NCI-H146 (cell line): ENCODE measurements around the gene SLC25A5.
"Not testable (repeated sequence)": the region's sequence is repeated elsewhere in the genome, so short reads cannot be mapped to it uniquely, and the experiment has no call there.

ENCODE experiments used
- DNase-seq: peaks from one replicate; lab custom pipeline; 2025; lab: John Stamatoyannopoulos, UW

The SLC25A5 gene

DNA sequence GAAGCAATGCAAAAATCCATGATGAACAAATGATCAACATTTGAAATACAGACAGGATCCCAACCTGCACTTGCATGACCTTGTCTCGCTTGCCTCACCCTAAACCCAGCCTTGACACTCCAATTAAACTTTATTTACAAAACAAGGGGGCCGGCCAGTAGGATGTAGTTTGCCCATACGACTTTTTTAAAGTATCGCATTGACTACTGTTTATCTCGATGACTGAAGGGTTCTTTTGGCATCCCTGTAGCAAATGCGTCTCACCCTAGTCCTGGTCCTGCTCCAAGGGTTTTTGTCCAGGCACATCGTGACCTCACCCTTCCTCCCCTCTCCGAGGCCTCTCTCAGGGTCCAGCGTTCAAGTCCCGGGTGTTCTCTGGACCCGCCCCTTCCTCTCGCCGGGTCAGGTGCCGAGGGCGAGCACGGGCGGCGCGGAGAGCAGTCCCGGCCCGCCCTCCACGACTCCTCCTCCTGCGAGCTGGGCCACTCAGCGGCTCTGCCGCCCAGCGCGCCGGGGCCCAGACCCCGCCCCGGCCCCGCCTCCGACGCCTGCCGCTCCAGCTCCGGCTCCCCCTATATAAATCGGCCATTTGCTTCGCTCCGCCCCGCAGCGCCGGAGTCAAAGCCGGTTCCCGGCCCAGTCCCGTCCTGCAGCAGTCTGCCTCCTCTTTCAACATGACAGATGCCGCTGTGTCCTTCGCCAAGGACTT lies at the start of gene SLC25A5:
Gene SLC25A5, plus strand, starts transcription at position 603 of the 709 bp plus-strand sequence. Its CDS starts 72 bp downstream, at position 675.
- DNase-seq: peak; percentile 86

DNA sequence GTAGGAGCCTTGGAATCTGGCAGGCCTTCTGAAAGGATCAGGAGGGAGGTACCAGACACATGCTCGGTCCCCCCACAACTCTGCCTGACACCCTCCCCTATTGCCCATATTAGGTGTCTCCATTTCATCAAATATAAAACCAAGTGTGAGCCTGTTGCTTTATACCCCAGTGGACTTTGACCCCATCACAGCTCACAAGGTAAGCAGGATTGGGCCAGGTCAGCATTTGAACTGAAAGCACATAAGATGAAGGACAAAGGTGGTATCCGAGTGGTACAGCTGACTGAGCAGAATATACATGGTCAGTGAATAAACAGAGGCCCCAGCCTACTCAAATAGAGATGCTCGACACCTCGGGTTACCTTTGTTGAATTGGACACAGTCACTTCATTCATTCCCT lies 49.1 kb upstream of the SLC25A5 start:
- DNase-seq: no peak

DNA sequence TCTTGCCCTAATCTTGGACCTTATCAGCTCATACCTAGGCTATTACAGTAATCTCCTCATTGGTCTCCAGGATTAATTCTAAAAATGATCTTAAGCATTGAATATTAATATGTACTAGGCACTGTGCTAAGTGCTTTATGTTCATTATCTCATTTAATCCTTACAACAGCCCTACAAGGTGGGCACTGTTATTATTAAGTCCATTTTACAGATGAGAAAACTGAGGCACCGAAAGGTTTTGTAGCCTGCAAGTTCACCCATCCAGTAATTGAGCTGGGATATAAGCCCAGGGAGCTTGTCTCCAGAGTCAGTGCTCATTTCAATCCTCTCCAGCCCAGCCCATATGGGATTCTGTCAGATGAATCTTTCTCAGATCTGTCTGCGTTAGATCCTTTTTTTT lies 48.3 kb upstream of the SLC25A5 start:
- DNase-seq: no peak

DNA sequence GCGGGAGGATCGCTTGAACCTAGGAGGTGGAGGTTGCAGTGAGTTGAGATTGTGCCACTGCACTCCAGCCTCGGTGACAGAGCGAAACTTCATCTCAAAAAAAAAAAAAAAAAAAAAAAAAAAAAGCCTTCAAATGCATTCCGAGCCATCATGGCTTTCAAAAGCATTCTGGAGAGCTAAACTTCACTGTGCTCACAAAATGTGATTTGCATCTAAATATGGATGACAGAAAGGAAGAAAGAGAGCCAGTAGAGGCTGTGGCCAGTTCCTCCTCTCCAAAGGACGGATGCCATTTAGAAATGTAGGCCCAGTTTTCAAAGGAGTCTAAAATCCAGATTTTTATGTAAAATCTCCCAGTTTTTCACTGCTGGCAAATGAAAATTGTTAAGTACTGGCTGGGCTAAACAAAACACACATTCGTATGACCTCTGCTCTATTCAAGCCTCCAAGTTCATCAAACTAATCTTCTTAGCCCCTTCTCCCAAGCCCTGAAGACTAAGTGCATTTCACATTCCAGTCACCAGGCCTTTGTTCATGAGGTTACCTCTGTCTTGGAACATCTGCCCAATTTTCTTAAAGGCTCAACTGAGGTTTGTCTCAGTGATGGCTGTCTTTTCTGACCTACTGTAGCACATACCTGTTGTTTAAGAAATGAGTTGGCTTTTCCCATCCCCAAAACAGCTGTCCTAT lies 47.1 kb upstream of the SLC25A5 start:
- no peak for DNase-seq

DNA sequence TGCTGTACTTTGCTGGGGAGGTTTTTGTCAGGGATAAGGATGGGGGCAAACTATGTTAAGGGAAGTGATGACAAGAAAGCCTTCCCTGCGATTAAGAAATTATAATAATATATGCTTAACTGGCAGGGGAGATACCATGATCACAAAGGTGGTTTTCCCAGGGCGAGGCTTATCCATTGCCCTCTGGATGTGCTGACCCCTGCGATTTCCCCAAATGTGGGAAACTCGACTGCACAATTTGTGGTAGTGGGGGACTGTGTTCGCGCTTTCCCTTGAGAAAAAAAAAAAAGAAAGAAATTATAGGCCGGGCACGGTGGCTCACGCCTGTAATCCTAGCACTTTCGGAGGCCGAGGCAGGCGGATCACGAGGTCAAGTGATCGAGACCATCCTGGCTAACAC lies 44.6 kb upstream of the SLC25A5 start:
- DNase-seq: no peak

DNA sequence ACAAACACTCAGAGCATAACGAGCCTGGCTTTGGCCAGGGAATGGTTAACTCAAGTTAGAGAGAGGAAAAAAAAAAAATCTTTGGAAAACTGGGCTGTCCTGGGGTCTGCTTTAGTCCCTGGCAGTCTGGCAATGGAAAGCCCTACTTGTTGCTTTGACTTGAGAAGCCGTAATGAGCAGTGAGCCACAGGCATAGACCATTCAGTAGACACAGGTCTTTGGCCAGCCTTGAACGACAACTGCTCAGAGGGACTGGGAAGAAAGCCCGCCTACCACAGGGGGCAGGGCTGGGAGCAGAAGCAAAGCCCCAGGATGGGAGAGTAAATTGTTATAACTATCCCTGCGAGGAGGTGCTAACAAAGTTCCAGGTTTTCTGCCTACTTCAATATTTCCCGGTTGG lies 43.2 kb upstream of the SLC25A5 start:
- DNase-seq: no peak

DNA sequence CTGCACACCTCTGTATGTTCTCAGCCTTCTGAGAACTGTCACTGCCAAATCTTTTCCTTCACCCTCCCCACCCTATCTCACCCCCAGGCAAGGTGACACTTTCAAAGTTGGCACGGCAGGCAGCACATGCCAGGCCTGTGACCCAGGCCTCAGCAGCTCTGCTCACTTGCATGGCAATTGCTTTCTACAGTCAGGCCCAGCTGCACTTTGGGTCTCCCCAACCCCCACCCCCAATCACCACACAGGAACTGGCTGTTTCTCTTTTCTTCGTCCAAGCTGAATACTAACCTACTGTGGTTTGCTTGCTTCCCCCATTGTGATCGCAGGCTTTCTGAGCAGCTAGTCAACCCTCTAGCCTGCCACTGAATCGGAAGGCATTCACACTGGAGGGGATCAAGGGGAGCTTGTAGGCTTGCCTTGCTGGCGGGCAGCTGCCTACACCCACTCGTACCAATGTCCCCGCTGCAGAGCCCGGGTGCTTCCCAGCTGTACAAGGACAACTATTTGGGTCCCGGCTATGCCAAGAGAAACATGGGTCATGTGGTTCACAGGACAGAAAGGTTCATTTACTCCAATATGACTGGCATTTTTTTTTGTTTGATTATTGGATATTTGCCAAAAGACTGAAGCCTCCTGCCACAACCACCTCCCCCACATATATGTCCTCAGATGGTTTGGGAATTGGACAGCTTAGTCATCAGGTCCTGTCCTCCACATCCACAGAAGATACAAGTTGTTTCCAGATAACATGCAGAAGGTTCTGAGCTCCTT lies 41.0 kb upstream of the SLC25A5 start:
- DNase-seq: no peak

DNA sequence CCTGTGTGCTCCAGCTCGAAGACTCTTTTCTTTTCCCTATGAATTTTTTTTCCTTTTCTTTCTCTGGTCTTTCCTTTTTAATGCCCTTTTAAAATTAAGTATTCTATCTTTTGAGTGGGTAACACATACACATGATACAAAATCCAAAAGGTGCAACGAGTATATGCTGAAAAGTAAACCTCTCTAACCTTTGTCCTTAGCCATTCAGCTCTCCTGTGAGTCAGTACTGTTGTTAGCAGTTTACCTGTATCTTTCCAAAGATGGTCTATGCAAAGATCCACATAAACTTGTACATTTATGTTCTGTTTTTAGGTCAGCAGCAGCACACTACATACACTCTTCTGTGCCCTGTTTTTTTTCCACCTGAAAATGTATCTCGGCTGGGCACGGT lies 40.5 kb upstream of the SLC25A5 start:
- no peak for DNase-seq

DNA sequence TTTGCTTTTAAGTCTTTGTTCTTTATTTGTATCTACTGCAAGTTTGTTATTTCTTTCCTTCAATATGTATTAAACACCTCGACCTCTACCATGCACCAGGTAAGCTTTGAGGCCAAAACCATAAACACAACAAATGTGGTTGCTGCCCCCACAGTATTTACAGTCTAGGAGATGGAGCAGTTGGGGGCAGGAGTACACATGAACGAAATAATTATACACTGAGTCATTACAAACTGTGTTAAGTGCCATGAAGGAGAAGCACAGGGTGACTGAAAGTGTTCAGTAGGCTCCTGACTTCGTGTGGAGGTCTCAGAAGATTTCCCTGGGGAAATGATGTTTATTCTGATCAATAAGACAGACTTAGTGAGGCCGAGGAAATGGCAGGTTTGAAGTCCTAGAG lies 38.8 kb upstream of the SLC25A5 start:
- DNase-seq: no peak

DNA sequence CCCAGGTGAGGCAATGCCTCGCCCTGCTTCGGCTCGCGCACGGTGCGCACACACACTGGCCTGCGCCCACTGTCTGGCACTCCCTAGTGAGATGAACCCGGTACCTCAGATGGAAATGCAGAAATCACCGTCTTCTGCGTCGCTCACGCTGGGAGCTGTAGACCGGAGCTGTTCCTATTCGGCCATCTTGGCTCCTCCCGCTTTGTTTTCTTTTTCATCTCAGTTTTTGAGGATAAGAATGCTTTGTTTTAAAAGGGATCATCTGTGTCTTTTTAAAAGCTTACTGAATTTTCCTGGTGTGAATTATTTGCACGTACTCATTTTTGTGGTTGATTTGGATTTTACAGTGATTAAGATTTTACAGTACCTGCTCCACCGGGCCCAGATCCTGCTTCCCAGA lies 26.9 kb upstream of the SLC25A5 start:
- not testable (repeated sequence) for DNase-seq

DNA sequence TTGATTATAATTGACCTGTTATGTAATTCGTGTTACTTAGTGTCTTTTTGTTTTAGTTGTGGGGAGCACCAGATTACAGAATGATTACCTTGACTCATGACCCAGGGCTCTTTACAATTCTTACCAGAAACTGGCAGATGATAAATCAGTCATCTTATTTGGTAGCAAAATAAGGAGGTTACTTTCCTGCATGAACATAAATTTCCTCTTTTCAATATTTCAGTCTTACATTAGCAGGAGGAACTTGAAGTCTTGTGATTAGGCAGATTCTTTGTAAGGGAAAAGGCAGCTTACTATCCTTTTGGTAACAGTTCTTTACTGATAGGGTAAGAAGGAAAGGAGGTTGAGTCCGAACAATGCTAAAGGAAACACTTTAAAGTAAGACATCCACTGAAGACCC lies 26.0 kb upstream of the SLC25A5 start:
- DNase-seq: no peak

DNA sequence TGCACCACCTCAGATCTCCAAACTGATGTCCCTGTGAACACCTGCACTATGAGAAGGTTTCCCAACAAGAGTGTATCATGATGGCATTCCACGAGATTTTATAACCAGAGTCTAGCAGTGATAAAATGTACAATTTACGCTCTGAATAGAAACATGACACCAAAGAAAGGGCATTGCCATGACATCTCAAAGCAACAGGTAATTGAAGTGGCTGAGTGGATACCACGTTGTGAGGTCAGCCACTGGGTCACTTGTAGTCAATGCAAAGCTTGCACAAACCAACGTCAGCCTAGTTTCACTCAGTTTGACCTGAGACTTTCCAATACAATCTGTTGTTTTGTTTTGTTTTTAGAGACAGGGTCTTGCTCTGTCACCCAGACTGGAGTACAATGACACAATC lies 15.0 kb upstream of the SLC25A5 start:
- DNase-seq: no peak

DNA sequence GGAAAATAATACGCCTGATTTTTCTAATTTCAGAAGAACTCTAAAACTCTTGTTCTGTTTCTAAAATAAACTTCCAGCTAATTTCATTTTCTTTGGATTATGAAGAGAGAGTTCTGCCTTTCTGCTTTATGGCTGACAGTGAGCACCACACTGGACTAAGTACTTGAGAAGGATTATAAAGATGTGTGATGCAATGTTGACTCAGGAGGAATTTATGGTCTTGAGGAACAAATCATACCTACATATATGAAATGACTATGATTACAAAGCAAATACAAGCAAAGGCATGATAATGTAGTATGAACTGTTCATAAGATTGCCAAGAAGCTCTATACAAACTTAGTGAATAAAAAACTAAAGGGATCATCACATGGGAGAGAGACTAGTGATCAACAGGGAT lies 13.0 kb upstream of the SLC25A5 start:
- DNase-seq: no peak

DNA sequence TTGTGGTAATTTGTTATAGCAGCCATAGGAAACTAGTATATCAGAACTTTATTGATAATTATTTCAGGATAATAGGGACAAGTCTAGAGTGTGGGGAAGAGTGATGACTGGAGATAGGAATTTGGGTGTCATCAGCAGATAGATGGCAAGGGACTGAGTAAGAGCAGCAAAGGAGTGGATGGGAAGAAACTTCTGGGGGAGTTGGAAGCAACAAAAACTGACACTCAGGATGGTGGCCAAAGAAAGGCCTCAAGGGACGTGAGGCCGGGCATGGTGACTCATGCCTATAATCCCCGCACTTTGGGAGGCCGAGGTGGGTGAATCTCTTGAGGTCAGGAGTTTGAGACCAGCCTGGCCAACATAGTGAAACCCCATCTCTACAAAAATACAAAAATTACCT lies 9.1 kb upstream of the SLC25A5 start:
- DNase-seq: no peak

DNA sequence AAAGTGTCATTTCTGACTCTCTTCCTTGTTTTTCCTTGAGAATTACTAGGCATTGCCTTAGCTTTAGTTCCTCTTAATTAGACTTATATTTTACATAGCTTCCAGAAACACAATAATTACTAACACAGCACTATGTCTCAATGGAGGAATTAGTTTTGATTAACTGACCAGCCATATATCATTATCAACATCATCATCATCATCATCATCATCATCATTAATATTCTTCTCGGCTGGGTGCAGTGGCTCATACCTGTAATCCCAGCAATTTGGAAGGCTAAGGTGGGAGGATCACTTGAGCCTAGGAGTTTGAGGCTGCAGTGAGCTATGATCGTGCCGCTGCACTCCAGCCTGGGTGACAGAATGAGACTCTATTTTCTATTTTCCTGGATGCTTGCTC lies 2.7 kb upstream of the SLC25A5 start:
- DNase-seq: no peak

DNA sequence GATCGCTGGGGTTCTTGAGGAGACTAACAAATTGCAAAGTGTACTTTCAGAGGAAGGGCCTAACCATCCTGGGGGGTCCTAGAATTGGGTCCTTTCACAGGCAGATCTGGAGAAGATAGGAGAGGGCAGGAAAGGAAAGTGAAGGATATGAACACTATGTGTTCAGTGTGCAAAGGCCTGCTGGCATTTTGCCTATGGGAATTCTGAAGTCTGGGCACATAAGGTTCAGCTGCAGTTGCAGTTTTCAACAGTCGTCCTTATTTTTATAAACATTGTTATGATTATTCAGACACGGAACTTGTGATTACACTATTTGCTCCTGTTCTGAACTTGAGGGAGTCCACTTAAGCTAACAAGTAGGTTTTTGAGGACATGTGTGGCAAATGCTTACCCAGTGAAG lies 1.3 kb upstream of the SLC25A5 start:
- no peak for DNase-seq

DNA sequence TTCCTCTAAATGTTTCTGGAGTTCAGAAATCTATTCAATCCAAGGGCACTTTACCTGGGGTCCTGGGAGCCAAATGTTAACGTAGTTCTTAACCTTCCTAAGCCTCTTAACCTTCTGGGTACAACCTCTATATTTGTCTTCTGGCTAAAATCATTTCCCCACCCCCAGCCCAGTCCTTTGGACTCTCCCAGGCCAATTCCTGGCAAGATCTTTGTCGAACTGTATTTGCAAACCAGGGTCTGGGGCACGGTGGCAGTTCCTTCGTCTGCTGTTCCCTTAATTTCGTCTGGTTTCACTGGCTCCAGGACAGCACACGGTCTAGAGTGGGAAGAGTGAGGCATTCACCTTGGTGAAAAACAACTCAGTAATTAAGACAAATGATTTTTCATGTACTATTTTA lies 811 bp upstream of the SLC25A5 start:
- no peak for DNase-seq

DNA sequence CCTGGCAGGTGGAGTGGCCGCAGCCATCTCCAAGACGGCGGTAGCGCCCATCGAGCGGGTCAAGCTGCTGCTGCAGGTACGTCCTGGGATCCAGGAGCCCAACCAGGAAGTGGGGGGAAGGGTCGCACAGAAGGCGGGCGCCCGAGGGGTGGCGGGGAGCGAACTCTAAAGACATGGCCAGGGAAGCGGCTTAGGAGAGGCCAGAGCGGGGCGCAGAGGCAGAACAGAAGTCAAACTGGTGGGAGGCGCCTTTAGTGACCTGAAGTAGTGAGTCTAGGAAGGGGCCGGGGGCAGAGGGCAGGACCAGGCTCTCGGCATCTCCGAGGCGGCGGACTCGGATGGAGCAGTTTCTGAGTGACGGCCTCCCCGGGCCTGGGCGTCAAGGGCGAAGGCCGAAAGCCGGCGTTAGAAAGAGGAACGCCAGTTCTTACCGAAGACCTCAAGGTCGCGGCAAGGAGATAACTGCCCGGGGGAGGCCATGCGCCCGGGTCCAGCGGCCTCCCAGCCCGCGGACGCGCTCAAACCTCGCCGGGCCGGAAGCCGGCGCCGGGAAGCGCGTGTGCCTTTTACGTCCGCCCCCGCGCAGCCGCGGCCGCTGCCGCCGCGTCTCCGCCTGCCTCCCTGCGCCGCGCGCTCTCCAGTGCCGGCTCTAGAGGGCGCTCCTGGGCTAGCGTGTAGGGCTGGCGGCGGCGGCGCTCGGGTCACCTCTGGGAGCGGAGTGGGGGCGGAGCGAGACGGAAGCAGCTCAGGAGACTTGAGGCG lies 488 bp downstream of the SLC25A5 start:
- peak; percentile 77 for DNase-seq

DNA sequence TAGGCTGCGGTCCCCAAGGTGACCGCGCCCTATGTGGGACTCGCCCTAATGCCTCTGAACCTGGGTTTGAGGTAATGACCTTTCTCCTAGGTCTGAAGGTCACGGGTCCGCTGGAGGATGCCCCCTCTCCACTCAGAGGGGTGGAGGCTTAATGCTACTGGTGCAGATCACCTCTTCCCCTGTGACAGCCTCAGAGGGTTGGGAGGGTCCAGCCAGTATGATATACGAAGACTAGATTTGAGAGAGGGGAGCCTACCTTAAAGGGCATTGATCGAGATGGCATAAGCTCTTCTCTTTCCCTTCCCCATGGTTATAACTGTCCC lies 1.0 kb downstream of the SLC25A5 start:
- no peak for DNase-seq

DNA sequence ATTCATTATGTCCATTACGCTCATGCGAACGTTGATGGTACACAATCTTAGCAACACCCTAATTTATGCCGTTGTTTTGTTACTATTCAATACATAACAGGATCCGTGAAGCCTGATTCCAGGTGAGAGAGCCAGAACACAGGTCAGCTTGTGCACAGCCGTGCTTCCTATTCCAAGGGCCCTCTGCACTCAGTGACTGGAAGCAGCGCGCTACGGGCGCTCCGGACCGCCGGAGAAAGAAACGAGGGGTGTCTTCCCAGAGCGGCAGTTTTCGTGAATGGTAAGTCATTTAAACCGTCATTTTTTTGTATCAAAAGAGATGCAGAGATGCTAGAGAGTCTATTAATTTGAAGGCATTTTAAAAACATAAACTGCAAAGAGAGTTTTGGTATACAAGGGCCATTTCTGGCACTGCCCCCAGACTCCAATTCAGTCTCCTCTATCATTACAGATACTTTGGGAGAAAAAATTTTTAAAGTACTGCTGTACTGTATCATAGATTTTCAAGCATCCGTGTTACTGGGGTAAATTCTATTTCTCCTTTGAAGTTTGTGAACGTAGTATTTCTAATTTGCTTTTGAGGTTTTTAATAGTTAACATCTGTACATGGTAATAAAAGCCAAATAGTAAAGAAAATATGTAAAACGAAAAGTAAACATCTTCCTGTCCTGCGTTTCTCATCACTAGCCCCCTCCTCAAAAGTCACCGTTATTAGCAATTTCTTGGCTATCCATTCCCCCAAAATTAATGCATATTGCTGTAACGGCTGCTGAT lies 6.6 kb downstream of the SLC25A5 start:
- DNase-seq: no peak

DNA sequence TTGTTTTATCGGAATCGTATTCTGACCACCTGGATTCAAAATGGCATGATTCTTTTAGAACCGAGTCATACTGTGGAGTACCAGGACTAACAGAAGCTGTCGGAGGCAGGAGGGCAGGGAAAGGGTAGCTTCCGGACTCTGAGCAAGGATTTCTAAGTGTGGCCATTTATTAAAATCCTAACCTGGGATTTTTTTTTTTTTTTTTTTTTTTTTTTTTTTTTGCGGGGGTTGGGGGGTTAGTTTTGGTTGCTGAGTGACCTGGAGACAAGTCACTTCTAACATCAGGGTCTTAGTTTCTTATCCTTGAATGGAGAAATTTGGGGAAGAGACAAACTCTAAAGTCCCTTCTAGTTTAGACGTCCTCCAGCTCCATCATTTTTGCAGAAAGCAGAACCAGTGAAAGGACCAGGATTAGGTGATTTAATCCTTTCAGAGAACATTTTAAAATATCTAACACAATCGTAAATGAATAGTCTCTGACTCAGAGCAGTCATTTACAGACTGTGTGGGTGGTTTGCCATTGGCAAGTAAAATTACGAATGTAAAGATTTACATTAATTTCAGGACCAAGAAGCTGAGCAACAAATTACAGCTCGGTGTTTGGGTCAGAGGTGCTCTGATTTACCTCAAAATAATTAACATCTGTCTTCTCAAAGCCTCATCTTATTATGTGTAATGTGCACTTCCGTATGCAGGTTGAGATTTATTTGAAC lies 7.3 kb downstream of the SLC25A5 start:
- no peak for DNase-seq
